Esophagus muscularis mucosa (tissue), 4 donors: ENCODE results near the gene CLCN4.

Experiments used
- CTCF ChIP-seq, 3 experiments: fragments of 200-600 bp in 2 of 3; fragments of 450-650 bp in 1 of 3; sonication (generic) in 2 of 3; IDR thresholded peaks; one replicate each; pipeline ENCODE4 v1.5.1; 2017 to 2019; ENCODE audit warnings: antibody characterized with exemption in 3 of 3, mild to moderate bottlenecking in 2 of 3, moderate library complexity in 1 of 3
- EP300 ChIP-seq: sonication (generic); formaldehyde crosslinking; IDR thresholded peaks from one replicate; pipeline ENCODE4 v1.6.1; 2017; ENCODE audit warnings: antibody characterized with exemption
- POLR2A ChIP-seq: fragments of 450-650 bp; IDR thresholded peaks from one replicate; pipeline ENCODE4 v1.6.1; 2017; ENCODE audit warnings: antibody characterized with exemption, moderate library complexity, mild to moderate bottlenecking, low read depth
- POLR2AphosphoS5 ChIP-seq, 2 donors: sonication (generic); formaldehyde crosslinking; IDR thresholded peaks; one replicate each; pipeline ENCODE4 v1.6.1; 2017; ENCODE audit warnings: antibody characterized with exemption in 2 of 2

- TF ChIP-seq POLR2A (no peak), CTCF (IDR thresholded peaks at IDR 0.05) (no peak), POLR2AphosphoS5 (IDR thresholded peaks at IDR 0.05) (no peak), EP300 (no peak)
Observed at GRCh38 chrX:10177004-10177396, 20.2 kb downstream of the CLCN4 start.
